OCI-LY7 (cell line): ENCODE data around the gene PGR. TPM values are rescaled to one million over a fixed set of nuclear protein-coding genes. Genes with fewer than 3 reads are reported as not detected.

Experiments used
- BruUV-seq: library from RNA; stranded (reverse); fragments of 400-500 nt; replicated peaks from 2 replicates; lab custom pipeline; 2021; lab: Mats Ljungman, UMichigan
- CTCF ChIA-PET: fragments of 300-600 bp; sonication (Branson Sonifier 250); formaldehyde crosslinking; loops from one replicate; lab custom pipeline; 2022; ENCODE audit warnings: antibody characterized with exemption; ENCODE audit not compliant: unreplicated experiment; lab: Charles Lee
- POLR2A ChIA-PET: fragments of 300-600 bp; sonication (Branson Sonifier 250); formaldehyde crosslinking; loops from one replicate; lab custom pipeline; 2022; ENCODE audit warnings: antibody characterized with exemption; lab: Charles Lee
- DNase-seq: peaks from one replicate; pipeline ENCODE4 v3.0.0-alpha.2; 2015; ENCODE audit warnings: low spot score
- H2AFZ ChIP-seq: fragments of 200-600 bp; sonication (generic), shearing (Covaris generic); 2 replicates; pipeline ENCODE4 v1.6.1; 2014; ENCODE audit warnings: mild to moderate bottlenecking, antibody characterized with exemption, low read length, moderate library complexity
- H3K27ac ChIP-seq: fragments of 200-600 bp; sonication (generic); 2 replicates; pipeline ENCODE4 v1.5.1; 2014; ENCODE audit warnings: mixed run types, low read depth, mild to moderate bottlenecking, moderate library complexity, low read length, inconsistent platforms; ENCODE audit not compliant: poor library complexity, severe bottlenecking
- H3K36me3 ChIP-seq: fragments of 200-600 bp; sonication (generic); 2 replicates; pipeline ENCODE4 v1.6.1; 2014; ENCODE audit warnings: mild to moderate bottlenecking, antibody characterized with exemption, low read length, moderate library complexity, mixed read lengths; ENCODE audit not compliant: insufficient read depth
- H3K4me1 ChIP-seq: fragments of 200-600 bp; sonication (generic); 2 replicates; pipeline ENCODE4 v1.5.1; 2014; ENCODE audit warnings: mild to moderate bottlenecking, low read length; ENCODE audit not compliant: insufficient read depth, poor library complexity, severe bottlenecking
- H3K4me2 ChIP-seq: fragments of 200-600 bp; sonication (generic); 2 replicates; pipeline ENCODE4 v1.6.1; 2014; ENCODE audit warnings: mild to moderate bottlenecking, low read length
- H3K4me3 ChIP-seq: fragments of 200-600 bp; sonication (generic); 2 replicates; pipeline ENCODE4 v1.5.1; 2014; ENCODE audit warnings: mild to moderate bottlenecking, low read depth, low read length; ENCODE audit not compliant: poor library complexity, severe bottlenecking
- H3K79me2 ChIP-seq: fragments of 200-600 bp; sonication (generic); 2 replicates; pipeline ENCODE4 v1.6.1; 2016; ENCODE audit warnings: low read depth, mild to moderate bottlenecking, low read length, moderate library complexity, mixed read lengths; ENCODE audit not compliant: insufficient read depth
- H3K9me2 ChIP-seq: fragments of 200-600 bp; sonication (generic); 2 replicates; pipeline ENCODE4 v1.6.1; 2016; ENCODE audit warnings: mild to moderate bottlenecking, low read length, mixed read lengths; ENCODE audit not compliant: insufficient read depth
- H3K9me3 ChIP-seq: fragments of 200-600 bp; sonication (generic); 2 replicates; pipeline ENCODE4 v1.6.1; 2014; ENCODE audit warnings: mild to moderate bottlenecking, mixed run types, low read length, mixed read lengths
- H4K20me1 ChIP-seq: fragments of 200-600 bp; sonication (generic); 2 replicates; pipeline ENCODE4 v1.6.1; 2014; ENCODE audit warnings: mild to moderate bottlenecking, antibody characterized with exemption, low read length, moderate library complexity, mixed read lengths; ENCODE audit not compliant: insufficient read depth
- CTCF ChIP-seq: fragments of 200-600 bp; sonication (generic); conservative IDR thresholded peaks from 2 replicates; pipeline ENCODE4 v1.5.1; 2014; ENCODE audit warnings: mild to moderate bottlenecking, antibody characterized with exemption, low read length, moderate library complexity, mixed read lengths
- EZH2phosphoT487 ChIP-seq: fragments of 200-600 bp; sonication (generic); IDR thresholded peaks from 2 replicates; pipeline ENCODE4 v1.6.1; 2018; ENCODE audit warnings: low read depth, borderline replicate concordance, mild to moderate bottlenecking, mixed run types, antibody characterized with exemption, low read length, moderate library complexity, mixed read lengths
- intact Hi-C: fragments of 100-400 bp; cut with micrococcal nuclease; formaldehyde crosslinking; loops from one replicate; pipeline ENCODE4 v1.10.0; 2022; ENCODE audit not compliant: unreplicated experiment
- total RNA-seq, 2 experiments: library from RNA; depleted of rRNA in 1 of 2; stranded (reverse); fragments of >200 nt in 1 of 2; shearing (Covaris generic) in 1 of 2; gene quantifications; 2 replicates each; pipeline ENCODE4 v1.2.3, GENCODE V29; 2014 to 2022

PGR gene
- total RNA-seq, 2 experiments from 2014 or later = not detected

- Histone ChIP-seq H3K4me3 (no peak overlapping the region), H2AFZ (no peak overlapping the region), H3K9me3 (no peaks in the 10 kb centered on the region), H3K79me2 (no peaks in the 10 kb centered on the region), H3K4me1 (no peaks in the 10 kb centered on the region), H3K9me2 (no peaks in the 10 kb centered on the region), H3K4me2 (no peak overlapping the region), H4K20me1 (no peaks in the 10 kb centered on the region), H3K36me3 (no peaks in the 10 kb centered on the region), H3K27ac (no peak overlapping the region)
- no peak for DNase-seq
- no peak for TF ChIP-seq EZH2phosphoT487
- TF ChIP-seq CTCF = no peak
- ChIA-PET POLR2A (no interaction called here), CTCF (no interaction called here)
- intact Hi-C loops = no loop called here
- BruUV-seq = no TSS peak
Measured at GRCh38 chr11:101127197-101127698, 2.4 kb downstream of the PGR start.

- Histone ChIP-seq H3K4me1 (no peaks in the 10 kb centered on the region), H3K36me3 (no peaks in the 10 kb centered on the region), H4K20me1 (no peaks in the 10 kb centered on the region), H3K9me2 (no peaks in the 10 kb centered on the region), H3K4me2 (no peak overlapping the region), H3K79me2 (no peaks in the 10 kb centered on the region), H3K9me3 (no peaks in the 10 kb centered on the region), H3K27ac (no peak overlapping the region), H3K4me3 (no peak overlapping the region), H2AFZ (no peak overlapping the region)
- POLR2A ChIA-PET = no interaction called here
- TF ChIP-seq EZH2phosphoT487 (no peak), CTCF (no peak)
- CTCF ChIA-PET = no interaction called here
- BruUV-seq = no TSS peak
- no peak for DNase-seq
- intact Hi-C loops = no loop called here
Measured at GRCh38 chr11:101126551-101127196, 2.9 kb downstream of the PGR start.

- BruUV-seq = no TSS peak
- Histone ChIP-seq H3K36me3 (no peaks in the 10 kb centered on the region), H4K20me1 (no peaks in the 10 kb centered on the region), H3K4me3 (no peak overlapping the region), H3K79me2 (no peaks in the 10 kb centered on the region), H3K4me1 (no peaks in the 10 kb centered on the region), H3K9me3 (no peaks in the 10 kb centered on the region), H3K4me2 (no peak overlapping the region), H2AFZ (no peak overlapping the region), H3K27ac (no peak overlapping the region), H3K9me2 (no peaks in the 10 kb centered on the region)
- intact Hi-C loops = no loop called here
- ChIA-PET POLR2A (interaction anchor here (0.7 to 1.1 kb wide), 2 partner anchors 24 to 105 kb away, joined by 3 read pairs; no protein-coding TSS in a partner anchor), CTCF (no interaction called here)
- TF ChIP-seq CTCF = no peak
- TF ChIP-seq EZH2phosphoT487 = no peak
- no peak for DNase-seq
Measured at GRCh38 chr11:101115671-101116160, 13.9 kb downstream of the PGR start.
